GM10847 (cell line): ENCODE measurements around the gene RGL2.

Experiments used
- POLR2A ChIP-seq: IDR thresholded peaks from 2 replicates; pipeline ENCODE4 v1.6.1; 2011; ENCODE audit not compliant: insufficient read length; ENCODE audit errors: extremely low read depth

Gene RGL2

GRCh38 chr6:33298773-33299236 lies at the start of gene RGL2:
Gene RGL2 (minus strand): TSS chr6:33298942. CDS start chr6:33298610, 332 bp downstream.
- TF ChIP-seq POLR2A: no peak

- no peak for TF ChIP-seq POLR2A
Measured at GRCh38 chr6:33347816-33348215, 49.1 kb upstream of the RGL2 start.

- no peak for TF ChIP-seq POLR2A
Measured at GRCh38 chr6:33344701-33345697, 46.3 kb upstream of the RGL2 start.

GRCh38 chr6:33343953-33344611 lies 45.3 kb upstream of the RGL2 start:
- TF ChIP-seq POLR2A: no peak

GRCh38 chr6:33339193-33339592 lies 40.5 kb upstream of the RGL2 start:
- no peak for TF ChIP-seq POLR2A

- no peak for TF ChIP-seq POLR2A
Measured at GRCh38 chr6:33336495-33336894, 37.8 kb upstream of the RGL2 start.

GRCh38 chr6:33335916-33336315 lies 37.2 kb upstream of the RGL2 start:
- TF ChIP-seq POLR2A: no peak

GRCh38 chr6:33333666-33334065 lies 34.9 kb upstream of the RGL2 start:
- no peak for TF ChIP-seq POLR2A

GRCh38 chr6:33330736-33331135 lies 32.0 kb upstream of the RGL2 start:
- TF ChIP-seq POLR2A: no peak

GRCh38 chr6:33329058-33329457 lies 30.3 kb upstream of the RGL2 start:
- no peak for TF ChIP-seq POLR2A

GRCh38 chr6:33324125-33324524 lies 25.4 kb upstream of the RGL2 start:
- no peak for TF ChIP-seq POLR2A

GRCh38 chr6:33323623-33323948 lies 24.8 kb upstream of the RGL2 start:
- no peak for TF ChIP-seq POLR2A

GRCh38 chr6:33321227-33321626 lies 22.5 kb upstream of the RGL2 start:
- TF ChIP-seq POLR2A: no peak

GRCh38 chr6:33320315-33321181 lies 21.8 kb upstream of the RGL2 start:
- no peak for TF ChIP-seq POLR2A

GRCh38 chr6:33319939-33320314 lies 21.2 kb upstream of the RGL2 start:
- no peak for TF ChIP-seq POLR2A
